ENCODE results near the gene SEZ6L.

The SEZ6L gene

DNA sequence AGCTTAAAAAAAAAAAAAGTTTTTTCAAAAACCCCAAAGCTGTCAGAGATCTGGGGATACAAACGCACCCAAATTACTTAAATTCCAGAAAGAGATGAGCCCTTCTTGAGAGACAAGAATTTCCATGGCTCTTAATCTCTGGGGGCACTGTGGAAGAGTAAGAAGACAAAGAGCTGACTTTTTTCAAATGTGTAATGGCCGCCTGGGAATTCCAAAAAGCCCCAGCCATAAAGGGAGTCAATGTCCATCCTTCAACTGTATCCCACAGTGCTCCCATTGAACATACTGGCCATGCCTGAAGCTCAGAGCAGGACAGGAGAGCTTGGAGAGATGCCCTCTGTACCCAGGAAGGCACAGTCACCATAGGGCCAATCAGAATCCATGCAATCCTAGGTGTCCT lies 222.4 kb downstream of the SEZ6L start:
- no peak overlapping the region for H3K4me3 ChIP-seq (ENCODE audit: low read depth in 1 of 2, low read length in 1 of 2)
- no peaks in the 10 kb centered on the region for H3K4me1 ChIP-seq (ENCODE audit: control insufficient read depth in 1 of 2, insufficient read depth in 1 of 2, low read depth in 1 of 2, low read length in 1 of 2)
- no peak for TF ChIP-seq CTCF (IDR thresholded peaks at IDR 0.05)
- H3K27ac ChIP-seq: no peak overlapping the region
- H3K27me3 ChIP-seq: peaks cover 5% of the 10 kb centered on the region
- no peaks in the 10 kb centered on the region for H3K9me3 ChIP-seq
- H3K36me3 ChIP-seq: no peaks in the 10 kb centered on the region

- no peaks in the 10 kb centered on the region for H3K27me3 ChIP-seq
- no peaks in the 10 kb centered on the region for H3K9me3 ChIP-seq
- no peak overlapping the region for H3K4me3 ChIP-seq (ENCODE audit: low read depth in 1 of 2, low read length in 1 of 2)
- no peak overlapping the region for H3K27ac ChIP-seq
- H3K4me1 ChIP-seq (ENCODE audit: control insufficient read depth in 1 of 2, insufficient read depth in 1 of 2, low read depth in 1 of 2, low read length in 1 of 2): no peaks in the 10 kb centered on the region
- no peaks in the 10 kb centered on the region for H3K36me3 ChIP-seq
- TF ChIP-seq CTCF (IDR thresholded peaks at IDR 0.05): no peak
These were observed 224.7 kb downstream of the SEZ6L start for GRCh38 chr22:26393929-26394328.

DNA sequence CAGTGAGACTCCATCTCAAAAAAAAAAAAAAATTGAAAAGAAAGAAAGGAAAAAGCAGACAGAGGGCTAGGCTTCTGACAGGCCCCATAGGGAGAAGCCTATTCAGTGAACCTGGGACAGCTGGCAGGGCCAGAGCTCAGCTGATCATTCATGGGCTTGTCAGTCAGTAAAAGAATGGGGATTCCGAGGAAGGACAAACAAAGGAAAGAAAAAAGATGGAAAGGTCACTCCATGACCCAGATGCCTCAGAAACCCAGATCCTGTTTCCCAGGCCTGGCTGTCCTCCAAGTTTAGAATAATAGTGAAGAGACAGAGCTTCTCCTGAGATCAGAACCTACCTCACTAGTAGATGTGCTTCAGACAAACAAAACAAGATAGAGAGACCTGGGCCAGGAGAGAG lies 225.5 kb downstream of the SEZ6L start:
- H3K4me1 ChIP-seq (ENCODE audit: control insufficient read depth in 1 of 2, insufficient read depth in 1 of 2, low read depth in 1 of 2, low read length in 1 of 2): no peaks in the 10 kb centered on the region
- no peak overlapping the region for H3K4me3 ChIP-seq (ENCODE audit: low read depth in 1 of 2, low read length in 1 of 2)
- TF ChIP-seq CTCF (IDR thresholded peaks at IDR 0.05): no peak
- no peaks in the 10 kb centered on the region for H3K9me3 ChIP-seq
- no peaks in the 10 kb centered on the region for H3K36me3 ChIP-seq
- no peak overlapping the region for H3K27ac ChIP-seq
- H3K27me3 ChIP-seq: no peaks in the 10 kb centered on the region

DNA sequence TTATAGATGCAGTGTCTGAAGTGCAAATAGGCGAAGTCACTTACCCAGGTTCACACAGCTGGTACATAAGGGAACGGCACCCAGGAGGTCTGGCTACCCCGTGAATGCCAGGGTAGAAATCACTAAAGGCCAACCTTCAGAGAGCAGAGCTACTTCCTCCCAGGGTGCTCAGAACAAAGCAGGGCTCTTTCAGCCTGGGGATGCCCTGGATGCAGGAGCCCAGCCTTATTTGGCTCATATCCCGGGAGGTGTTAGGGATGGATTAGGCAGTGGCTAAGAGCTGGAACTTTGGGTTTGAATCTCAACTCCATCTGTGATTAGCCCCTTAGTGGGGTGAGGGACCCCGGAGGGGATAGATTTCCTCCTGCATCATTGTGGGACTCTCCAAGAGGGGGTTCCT lies 226.7 kb downstream of the SEZ6L start:
- Histone ChIP-seq H3K4me3 (ENCODE audit: low read depth in 1 of 2, low read length in 1 of 2) (no peak overlapping the region), H3K27me3 (no peaks in the 10 kb centered on the region), H3K36me3 (no peaks in the 10 kb centered on the region), H3K4me1 (ENCODE audit: control insufficient read depth in 1 of 2, insufficient read depth in 1 of 2, low read depth in 1 of 2, low read length in 1 of 2) (no peaks in the 10 kb centered on the region), H3K9me3 (no peaks in the 10 kb centered on the region), H3K27ac (no peak overlapping the region)
- TF ChIP-seq CTCF (IDR thresholded peaks at IDR 0.05): no peak

DNA sequence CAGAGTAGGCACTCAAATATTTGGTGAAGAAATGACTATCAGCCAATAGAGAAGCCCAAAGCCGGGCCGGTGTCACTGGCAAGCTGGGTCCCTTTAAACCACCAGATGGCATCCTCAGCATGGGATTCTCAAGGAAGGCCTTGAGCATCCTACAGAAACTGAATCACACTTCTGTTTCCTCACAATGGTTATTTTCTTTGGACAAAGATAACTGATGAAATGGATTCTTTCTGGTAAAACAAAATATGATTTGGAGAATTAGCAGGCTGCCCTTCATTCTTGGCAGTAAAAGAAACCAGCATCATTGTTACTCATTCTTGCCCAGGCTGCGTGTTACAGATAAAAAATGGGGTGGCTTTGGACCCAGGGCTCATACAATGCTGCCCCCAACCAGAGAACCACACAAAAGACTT lies 229.5 kb downstream of the SEZ6L start:
- Histone ChIP-seq H3K27ac (no peak overlapping the region), H3K4me3 (ENCODE audit: low read depth in 1 of 2, low read length in 1 of 2) (no peak overlapping the region), H3K36me3 (no peaks in the 10 kb centered on the region), H3K27me3 (no peaks in the 10 kb centered on the region), H3K9me3 (no peaks in the 10 kb centered on the region), H3K4me1 (ENCODE audit: control insufficient read depth in 1 of 2, insufficient read depth in 1 of 2, low read depth in 1 of 2, low read length in 1 of 2) (no peaks in the 10 kb centered on the region)
- peak; percentile 51 for TF ChIP-seq CTCF (IDR thresholded peaks at IDR 0.05)

DNA sequence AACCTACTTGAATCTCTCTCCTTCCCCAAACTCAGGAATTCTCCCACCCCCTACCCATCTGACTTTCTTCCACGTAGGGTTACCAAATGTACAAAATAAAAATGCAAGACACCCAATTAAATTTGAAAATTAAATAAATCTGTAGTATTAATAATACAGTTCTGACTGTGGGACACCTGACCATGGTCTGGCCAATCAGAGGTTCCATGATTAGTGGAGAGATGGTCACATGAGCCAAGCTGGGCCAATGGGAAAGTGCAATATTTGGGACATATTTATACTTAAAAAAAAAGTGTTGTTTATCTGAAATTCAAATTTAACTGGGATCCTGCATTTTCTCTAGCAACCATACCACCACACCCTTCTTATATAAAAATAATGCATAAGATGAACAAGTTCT lies 230.0 kb downstream of the SEZ6L start:
- H3K27me3 ChIP-seq: no peaks in the 10 kb centered on the region
- TF ChIP-seq CTCF (IDR thresholded peaks at IDR 0.05): no peak
- H3K4me3 ChIP-seq (ENCODE audit: low read depth in 1 of 2, low read length in 1 of 2): no peak overlapping the region
- no peaks in the 10 kb centered on the region for H3K36me3 ChIP-seq
- H3K4me1 ChIP-seq (ENCODE audit: control insufficient read depth in 1 of 2, insufficient read depth in 1 of 2, low read depth in 1 of 2, low read length in 1 of 2): peaks cover 0 to 3% of the 10 kb centered on the region in 2 experiments
- H3K9me3 ChIP-seq: no peaks in the 10 kb centered on the region
- no peak overlapping the region for H3K27ac ChIP-seq

Measured in neutrophil (primary cell).